HCT116 (cell line): ENCODE measurements around the gene TDRD9. TPM values are rescaled to one million over a fixed set of nuclear protein-coding genes. Genes with fewer than 3 reads are reported as not detected.

Experiments
- ATAC-seq: fragments of 200-7000 bp; cut with Tn5 transposase; 2 replicates; pipeline ENCODE4 v1.9.1; 2020; ENCODE audit warnings: mild to moderate bottlenecking, moderate library complexity
- BruUV-seq: library from RNA; stranded (reverse); fragments of 400-500 nt; replicated peaks from 2 replicates; lab custom pipeline; 2021; lab: Mats Ljungman, UMichigan
- CTCF ChIA-PET: fragments of 300-600 bp; sonication (Branson Sonifier 250); formaldehyde crosslinking; loops from one replicate; lab custom pipeline; 2021; ENCODE audit warnings: antibody characterized with exemption; lab: Charles Lee
- POLR2A ChIA-PET: fragments of 300-600, 350-600 bp; sonication (Branson Sonifier 250); formaldehyde crosslinking; loops from one replicate; lab custom pipeline; 2021; ENCODE audit warnings: antibody characterized with exemption; lab: Charles Lee
- RAD21 ChIA-PET, 2 experiments: fragments of 300-600 bp; sonication (Branson Sonifier 250); formaldehyde crosslinking; loops; one replicate each; lab custom pipeline; 2023; ENCODE audit warnings: low total read pairs in 2 of 2; ENCODE audit not compliant: uncharacterized antibody in 2 of 2, unreplicated experiment in 2 of 2, low non-redundant PET in 1 of 2; lab: Charles Lee
- DNase-seq: peaks from one replicate; pipeline ENCODE4 v3.0.0-alpha.2; 2010; ENCODE audit warnings: low read depth, low spot score
- H2AFZ ChIP-seq: fragments of 200-600 bp; shearing (Covaris generic), sonication (generic); 2 replicates; pipeline ENCODE4 v1.6.1; 2017; ENCODE audit warnings: low read depth, mixed run types, mixed read lengths, antibody characterized with exemption, low read length; ENCODE audit not compliant: poor library complexity, severe bottlenecking
- H3K27ac ChIP-seq: 2 replicates; pipeline ENCODE4 v1.5.1; 2012; ENCODE audit warnings: low read depth, low read length
- H3K27me3 ChIP-seq: fragments of 200-600 bp; sonication (generic); 2 replicates; pipeline ENCODE4 v1.6.1; 2016; ENCODE audit warnings: mixed run types, low read length, mixed read lengths; ENCODE audit not compliant: insufficient read depth
- H3K36me3 ChIP-seq, 2 experiments: fragments of 200-500 bp in 1 of 2; fragments of 200-600 bp in 1 of 2; sonication (Bioruptor generic) in 1 of 2; sonication (generic) in 1 of 2; 2 replicates each; pipeline versions ENCODE4 v1.5.1 to v1.6.1; 2014 to 2016; ENCODE audit warnings: low read length in 2 of 2, inconsistent platforms in 1 of 2, mixed read lengths in 1 of 2, mixed run types in 1 of 2; ENCODE audit not compliant: insufficient read depth in 2 of 2, control insufficient read depth in 1 of 2
- H3K4me1 ChIP-seq, 2 experiments: fragments of 200-600 bp in 1 of 2; sonication (generic) in 1 of 2; 2 replicates each; pipeline versions ENCODE4 v1.5.1 to v1.6.1; 2012 to 2017; ENCODE audit warnings: low read length in 2 of 2, inconsistent platforms in 1 of 2, mild to moderate bottlenecking in 1 of 2, mixed read lengths in 1 of 2, mixed run types in 1 of 2, moderate library complexity in 1 of 2; ENCODE audit not compliant: insufficient read depth in 2 of 2, control insufficient read depth in 1 of 2
- H3K4me2 ChIP-seq: fragments of 200-600 bp; sonication (generic); 2 replicates; pipeline ENCODE4 v1.6.1; 2017; ENCODE audit warnings: mixed run types, low read length, mixed read lengths
- H3K4me3 ChIP-seq, 2 experiments: fragments of 200-600 bp in 1 of 2; sonication (generic) in 1 of 2; replicated peaks in 1 of 2; 2 replicates each; pipeline ENCODE4 v1.5.1; 2011 to 2016; ENCODE audit warnings: low read length in 2 of 2, control low read depth in 1 of 2, low read depth in 1 of 2, mild to moderate bottlenecking in 1 of 2, mixed read lengths in 1 of 2, mixed run types in 1 of 2
- H3K79me2 ChIP-seq: fragments of 200-600 bp; sonication (generic); 2 replicates; pipeline ENCODE4 v1.6.1; 2017; ENCODE audit warnings: mild to moderate bottlenecking, mixed run types, low read length, moderate library complexity, mixed read lengths; ENCODE audit not compliant: insufficient read depth
- H3K9ac ChIP-seq: fragments of 200-600 bp; sonication (generic); 2 replicates; pipeline ENCODE4 v1.6.1; 2016; ENCODE audit warnings: low read length, mixed read lengths
- H3K9me2 ChIP-seq: fragments of 200-600 bp; sonication (generic), shearing (Covaris generic); 2 replicates; pipeline ENCODE4 v1.6.1; 2017; ENCODE audit warnings: mixed run types, mild to moderate bottlenecking, moderate library complexity; ENCODE audit not compliant: insufficient read depth
- H3K9me3 ChIP-seq, 2 experiments: fragments of 200-500 bp in 1 of 2; fragments of 200-600 bp in 1 of 2; sonication (Bioruptor generic) in 1 of 2; sonication (generic) in 1 of 2; 2 replicates each; pipeline ENCODE4 v1.6.1; 2014 to 2017; ENCODE audit warnings: low read length in 2 of 2, mixed read lengths in 2 of 2, inconsistent platforms in 1 of 2, low read depth in 1 of 2, mild to moderate bottlenecking in 1 of 2, mixed run types in 1 of 2, moderate library complexity in 1 of 2; ENCODE audit not compliant: control insufficient read depth in 1 of 2, insufficient read depth in 1 of 2
- H4K20me1 ChIP-seq: fragments of 200-600 bp; sonication (generic), shearing (Covaris generic); 2 replicates; pipeline ENCODE4 v1.6.1; 2017; ENCODE audit warnings: mixed run types, mild to moderate bottlenecking, moderate library complexity; ENCODE audit not compliant: insufficient read depth
- ATF3 ChIP-seq: IDR thresholded peaks from 2 replicates; pipeline ENCODE4 v1.6.1; 2012
- CEBPB ChIP-seq: IDR thresholded peaks from 2 replicates; pipeline ENCODE4 v1.6.1; 2012; ENCODE audit warnings: low read depth
- JUND ChIP-seq: IDR thresholded peaks from 2 replicates; pipeline ENCODE4 v1.6.1; 2012
- MAX ChIP-seq: IDR thresholded peaks from 2 replicates; pipeline ENCODE4 v1.6.1; 2012
- POLR2AphosphoS5 ChIP-seq: IDR thresholded peaks from 2 replicates; pipeline ENCODE4 v1.6.1; 2011; ENCODE audit warnings: mild to moderate bottlenecking, low read depth, low read length, moderate library complexity
- REST ChIP-seq: IDR thresholded peaks from 2 replicates; pipeline ENCODE4 v1.6.1; 2012; ENCODE audit warnings: low read depth
- SRF ChIP-seq: IDR thresholded peaks from 2 replicates; pipeline ENCODE4 v1.6.1; 2012; ENCODE audit warnings: low read depth
- intact Hi-C: fragments of 100-400 bp; cut with micrococcal nuclease; formaldehyde crosslinking; loops from 2 replicates; pipeline ENCODE4 v1.10.0; 2022
- total RNA-seq: library from RNA; stranded (reverse); gene quantifications from one replicate; pipeline ENCODE4 v1.2.1, GENCODE V29; 2021; ENCODE audit not compliant: unreplicated experiment

Gene TDRD9
- total RNA-seq, 1 experiment from 2014 or later, result not detected

- TF ChIP-seq SRF (no peak), ATF3 (no peak), REST (no peak), JUND (no peak), POLR2AphosphoS5 (no peak), CEBPB (no peak), MAX (no peak)
These were observed 47.6 kb upstream of the TDRD9 start for GRCh38 chr14:103880348-103881267.

More at GRCh38 chr14:103880348-103881267, 47.6 kb upstream of the TDRD9 start:
- ChIA-PET POLR2A (interaction anchor here (1.7 kb wide), 1 partner anchor 9 kb away, joined by 6 read pairs; no protein-coding TSS in a partner anchor), CTCF (interaction anchor here (0.5 to 3.2 kb wide), 6 partner anchors 11 to 72 kb away, joined by 3 to 17 read pairs (median 4); no protein-coding TSS in a partner anchor), RAD21 (no interaction called here)
- DNase-seq (no peak), ATAC-seq (peak; percentile 61)
- peaks cover 26 to 30% of the 10 kb centered on the region in 2 experiments for H3K4me1 ChIP-seq
- intact Hi-C loops, result no loop called here
- peak overlapping the region; percentile 36 for H3K9ac ChIP-seq
- H3K9me3 ChIP-seq, result no peaks in the 10 kb centered on the region
- peak overlapping the region; percentile 7 for H2AFZ ChIP-seq
- peak overlapping the region; percentile 69 for H3K4me2 ChIP-seq
- H3K27ac ChIP-seq, result peak overlapping the region; percentile 64
- no peaks in the 10 kb centered on the region for H4K20me1 ChIP-seq
- H3K79me2 ChIP-seq, result no peaks in the 10 kb centered on the region
- H3K27me3 ChIP-seq, result no peaks in the 10 kb centered on the region
- H3K4me3 ChIP-seq, result peak overlapping the region; percentile 13 to 27
- H3K9me2 ChIP-seq, result no peaks in the 10 kb centered on the region
- BruUV-seq, result no TSS peak
- H3K36me3 ChIP-seq, result no peaks in the 10 kb centered on the region
